Breast epithelium (tissue), 3 donors: ENCODE measurements around the gene ASIP.

Experiments used
- POLR2AphosphoS5 ChIP-seq, 3 donors: sonication (generic); formaldehyde crosslinking; IDR thresholded peaks; one replicate each; pipeline ENCODE4 v1.6.1; 2017; ENCODE audit warnings: antibody characterized with exemption in 3 of 3
- TF ChIP-seq, protein P1 (sequence below), 3 donors: fragments of 450-650 bp; IDR thresholded peaks; one replicate each; pipeline ENCODE4 v1.5.1; 2016 to 2017; ENCODE audit warnings: antibody characterized with exemption in 3 of 3, mild to moderate bottlenecking in 3 of 3, moderate library complexity in 3 of 3

GRCh38 chr20:34316196-34316814, 75.1 kb downstream of the ASIP start:
- TF ChIP-seq POLR2AphosphoS5 (IDR thresholded peaks at IDR 0.05), result no peak
- TF ChIP-seq, protein P1, sequence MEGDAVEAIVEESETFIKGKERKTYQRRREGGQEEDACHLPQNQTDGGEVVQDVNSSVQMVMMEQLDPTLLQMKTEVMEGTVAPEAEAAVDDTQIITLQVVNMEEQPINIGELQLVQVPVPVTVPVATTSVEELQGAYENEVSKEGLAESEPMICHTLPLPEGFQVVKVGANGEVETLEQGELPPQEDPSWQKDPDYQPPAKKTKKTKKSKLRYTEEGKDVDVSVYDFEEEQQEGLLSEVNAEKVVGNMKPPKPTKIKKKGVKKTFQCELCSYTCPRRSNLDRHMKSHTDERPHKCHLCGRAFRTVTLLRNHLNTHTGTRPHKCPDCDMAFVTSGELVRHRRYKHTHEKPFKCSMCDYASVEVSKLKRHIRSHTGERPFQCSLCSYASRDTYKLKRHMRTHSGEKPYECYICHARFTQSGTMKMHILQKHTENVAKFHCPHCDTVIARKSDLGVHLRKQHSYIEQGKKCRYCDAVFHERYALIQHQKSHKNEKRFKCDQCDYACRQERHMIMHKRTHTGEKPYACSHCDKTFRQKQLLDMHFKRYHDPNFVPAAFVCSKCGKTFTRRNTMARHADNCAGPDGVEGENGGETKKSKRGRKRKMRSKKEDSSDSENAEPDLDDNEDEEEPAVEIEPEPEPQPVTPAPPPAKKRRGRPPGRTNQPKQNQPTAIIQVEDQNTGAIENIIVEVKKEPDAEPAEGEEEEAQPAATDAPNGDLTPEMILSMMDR (IDR thresholded peaks at IDR 0.05), result no peak
